ENCODE data around the gene LIG4.
A peak's percentile ranks its signal among the peaks of the same experiment; 100 is the strongest.
"Not testable (repeated sequence)": the region's sequence is repeated elsewhere in the genome, so short reads cannot be mapped to it uniquely, and the experiment has no call there.

Gene LIG4

GRCh38 chr13:108215436-108215835 is at the start of gene LIG4:
Gene LIG4 (minus strand): TSS chr13:108215536. CDS start chr13:108211268, 4,268 bp downstream.
- DNase-seq, result peak; percentile 68

- no peak for DNase-seq
Observed at GRCh38 chr13:108263621-108264355, 48.5 kb upstream of the LIG4 start.

- DNase-seq, result no peak
Observed at GRCh38 chr13:108257248-108257647, 41.9 kb upstream of the LIG4 start.

GRCh38 chr13:108249150-108249549 is 33.8 kb upstream of the LIG4 start:
- no peak for DNase-seq

- DNase-seq, result no peak
Observed at GRCh38 chr13:108230377-108230776, 15.0 kb upstream of the LIG4 start.

- no peak for DNase-seq
Observed at GRCh38 chr13:108227651-108228272, 12.4 kb upstream of the LIG4 start.

- DNase-seq, result no peak
Observed at GRCh38 chr13:108226184-108226583, 10.8 kb upstream of the LIG4 start.

- peak; percentile 19 for DNase-seq
Observed at GRCh38 chr13:108225440-108225839, 10.1 kb upstream of the LIG4 start.

- no peak for DNase-seq
Observed at GRCh38 chr13:108223687-108224503, 8.6 kb upstream of the LIG4 start.

GRCh38 chr13:108220041-108220440 is 4.7 kb upstream of the LIG4 start:
- no peak for DNase-seq

- peak; percentile 89 for DNase-seq
Observed at GRCh38 chr13:108218044-108218974, 3.0 kb upstream of the LIG4 start, which contains the start of gene ABHD13. Gene ABHD13 (plus strand): TSS chr13:108218392. CDS start chr13:108229219, 10,827 bp downstream.

- not testable (repeated sequence) for DNase-seq
Observed at GRCh38 chr13:108217307-108218043, 2.1 kb upstream of the LIG4 start.

GRCh38 chr13:108214441-108215271 is 680 bp downstream of the LIG4 start:
- no peak for DNase-seq

GRCh38 chr13:108213946-108214345 is 1.4 kb downstream of the LIG4 start:
- no peak for DNase-seq

- no peak for DNase-seq
Observed at GRCh38 chr13:108212886-108213285, 2.5 kb downstream of the LIG4 start.

- DNase-seq, result no peak
Observed at GRCh38 chr13:108210551-108210950, 4.8 kb downstream of the LIG4 start.

GRCh38 chr13:108200781-108201398 is 14.4 kb downstream of the LIG4 start:
- no peak for DNase-seq

GRCh38 chr13:108195861-108196260 is 19.5 kb downstream of the LIG4 start:
- no peak for DNase-seq

GRCh38 chr13:108195146-108195545 is 20.2 kb downstream of the LIG4 start:
- no peak for DNase-seq

GRCh38 chr13:108194435-108194936 is 20.9 kb downstream of the LIG4 start:
- DNase-seq, result no peak

Measured in GF-D8 (cell line).